Keratinocyte (primary cell): ENCODE measurements around the gene MGAT3. TPM values are rescaled to one million over a fixed set of nuclear protein-coding genes. Genes with fewer than 3 reads are reported as not detected.
A peak's percentile ranks its signal among the peaks of the same experiment; 100 is the strongest.

Experiments used
- DNase-seq: peaks from one replicate; pipeline ENCODE4 v3.0.0-alpha.2; 2011; ENCODE audit warnings: low read depth, missing footprints, low spot score
- FAIRE-seq: peaks from 2 replicates; lab custom pipeline; 2011; peaks lifted over from hg19 to GRCh38; lab: Jason Lieb, UNC
- H2AFZ ChIP-seq: 2 replicates; pipeline ENCODE4 v1.6.0; 2012; ENCODE audit warnings: low read length, control low read depth, inconsistent platforms; ENCODE audit not compliant: control insufficient read depth
- H3K27ac ChIP-seq: 2 replicates; pipeline ENCODE4 v1.5.1; 2011; ENCODE audit warnings: low read length; ENCODE audit not compliant: control insufficient read depth, insufficient read depth
- H3K27me3 ChIP-seq: 3 replicates; pipeline ENCODE4 v1.6.0; 2011; ENCODE audit warnings: low read length; ENCODE audit not compliant: control insufficient read depth, insufficient read depth; ENCODE audit errors: extremely low read depth
- H3K36me3 ChIP-seq, 2 experiments: 2 replicates in 1 of 2; 3 replicates in 1 of 2; pipeline ENCODE4 v1.5.1; 2011; ENCODE audit warnings: low read length in 2 of 2, mild to moderate bottlenecking in 1 of 2; ENCODE audit not compliant: control insufficient read depth in 2 of 2, insufficient read depth in 2 of 2; ENCODE audit errors: extremely low read depth in 1 of 2
- H3K4me1 ChIP-seq: 3 replicates; pipeline ENCODE4 v1.5.1; 2011; ENCODE audit warnings: low read length; ENCODE audit not compliant: control insufficient read depth, insufficient read depth; ENCODE audit errors: extremely low read depth
- H3K4me2 ChIP-seq: 3 replicates; pipeline ENCODE4 v1.6.0; 2011; ENCODE audit warnings: low read depth, low read length; ENCODE audit not compliant: control insufficient read depth, insufficient read depth; ENCODE audit errors: extremely low read depth
- H3K4me3 ChIP-seq, 3 experiments: fragments of 200-600 bp in 1 of 3; sonication (generic) in 1 of 3; 2 replicates in 2 of 3; 3 replicates in 1 of 3; pipeline ENCODE4 v1.5.1; 2011 to 2016; ENCODE audit warnings: low read length in 3 of 3, mild to moderate bottlenecking in 3 of 3, control low read depth in 2 of 3, inconsistent platforms in 1 of 3, low read depth in 1 of 3, mixed read lengths in 1 of 3, mixed run types in 1 of 3, moderate library complexity in 1 of 3; ENCODE audit not compliant: control insufficient read depth in 2 of 3, insufficient read depth in 2 of 3; ENCODE audit errors: extremely low read depth in 1 of 3
- H3K79me2 ChIP-seq: 2 replicates; pipeline ENCODE4 v1.6.0; 2012; ENCODE audit warnings: low read length; ENCODE audit not compliant: control insufficient read depth, insufficient read depth
- H3K9ac ChIP-seq: 3 replicates; pipeline ENCODE4 v1.6.0; 2011; ENCODE audit warnings: low read length; ENCODE audit not compliant: control insufficient read depth, insufficient read depth; ENCODE audit errors: extremely low read depth
- H3K9me1 ChIP-seq: 3 replicates; pipeline ENCODE4 v1.6.0; 2011; ENCODE audit warnings: low read length; ENCODE audit not compliant: control insufficient read depth, insufficient read depth; ENCODE audit errors: extremely low read depth
- H3K9me3 ChIP-seq: 2 replicates; pipeline ENCODE4 v1.5.1; 2012; ENCODE audit warnings: low read depth, low read length; ENCODE audit not compliant: control insufficient read depth
- H4K20me1 ChIP-seq: 3 replicates; pipeline ENCODE4 v1.6.0; 2011; ENCODE audit warnings: low read length; ENCODE audit not compliant: control insufficient read depth, insufficient read depth; ENCODE audit errors: extremely low read depth
- CTCF ChIP-seq, 3 experiments: IDR thresholded peaks in 1 of 3; conservative IDR thresholded peaks in 1 of 3; optimal IDR thresholded peaks in 1 of 3; 2 replicates in 2 of 3; 3 replicates in 1 of 3; pipeline versions ENCODE3 to v1.5.1; 2011; ENCODE audit warnings: low read length in 3 of 3, mild to moderate bottlenecking in 3 of 3, moderate library complexity in 2 of 3, control low read depth in 1 of 3, inconsistent platforms in 1 of 3; ENCODE audit not compliant: insufficient read depth in 2 of 3; ENCODE audit errors: extremely low read depth in 1 of 3
- EZH2 ChIP-seq: IDR thresholded peaks from one replicate; pipeline ENCODE4 v1.6.1; 2012; ENCODE audit warnings: inconsistent platforms, mild to moderate bottlenecking, low read length, moderate library complexity
- dilution Hi-C: fragments of 300-500 bp; cut with MboI; formaldehyde crosslinking; loops from one replicate; pipeline ENCODE4 v1.7.0; 2020; ENCODE audit warnings: low sequenced_read_pairs; ENCODE audit not compliant: extremely low pct_ligation_motif_present
- polyA plus RNA-seq, 5 experiments: library from polyadenylated mRNA; depleted of rRNA in 3 of 5; stranded (reverse) in 3 of 5; stranded (forward) in 1 of 5; unstranded in 1 of 5; fragments of >200 nt; gene quantifications; 1 replicate in 1 of 5; 2 replicates in 3 of 5; 3 replicates in 1 of 5; pipeline versions ENCODE4 v1.2.1 to v1.2.3, GENCODE V29; 2011 to 2012; ENCODE audit warnings: missing spikeins in 2 of 5, low read depth in 1 of 5, low replicate concordance in 1 of 5

MGAT3 gene
- polyA plus RNA-seq, 1 donor (not counting 4 experiments of a cell fraction or from before 2014, with no cell fraction given): not detected

- no peaks in the 10 kb centered on the region for H3K27me3 ChIP-seq
- peaks cover 48% of the 10 kb centered on the region for H3K4me1 ChIP-seq
- H3K9me3 ChIP-seq: no peaks in the 10 kb centered on the region
- DNase-seq (no peak), FAIRE-seq (peak; percentile 17)
- H3K9ac ChIP-seq: peak overlapping the region; percentile 89
- peaks cover 24% of the 10 kb centered on the region for H4K20me1 ChIP-seq
- dilution Hi-C loops: no loop called here
- H3K27ac ChIP-seq: no peak overlapping the region
- no peak overlapping the region for H2AFZ ChIP-seq
- peak overlapping the region; percentile 99 for H3K4me2 ChIP-seq
- H3K36me3 ChIP-seq: peaks cover 6 to 26% of the 10 kb centered on the region in 2 experiments
- H3K4me3 ChIP-seq: peak overlapping the region in 2 of 3 experiments; percentile 76 to 94
- peaks cover 2% of the 10 kb centered on the region for H3K9me1 ChIP-seq
- TF ChIP-seq CTCF (optimal IDR thresholded peaks at IDR 0.05 in 1 of 3, IDR thresholded peaks at IDR 0.05 in 1 of 3, conservative IDR thresholded peaks at IDR 0.05 in 1 of 3; ENCODE audit: extremely low read depth in 1 of 3, insufficient read depth in 2 of 3, low read length in 3 of 3) (peak in 2 of 3 experiments; percentile 24 to 43), EZH2 (no peak)
- H3K79me2 ChIP-seq: peaks cover 38% of the 10 kb centered on the region
These were observed 74.0 kb downstream of the MGAT3 start for GRCh38 chr22:39530692-39531331.

- H4K20me1 ChIP-seq: peaks cover 15% of the 10 kb centered on the region
- H3K4me2 ChIP-seq: peak within 1 kb of the TSS; percentile 99
- H3K9me3 ChIP-seq: no peaks in the 10 kb centered on the region
- H3K36me3 ChIP-seq: peaks cover 6 to 26% of the 10 kb centered on the region in 2 experiments
- H3K4me3 ChIP-seq: peak within 1 kb of the TSS; percentile 66 to 94 (median 76)
- peak within 1 kb of the TSS; percentile 79 for H2AFZ ChIP-seq
- H3K27ac ChIP-seq: peak within 1 kb of the TSS; percentile 70
- peaks cover 38% of the 10 kb centered on the region for H3K79me2 ChIP-seq
- dilution Hi-C loops: no loop called here
- FAIRE-seq: peak; percentile 95
- H3K4me1 ChIP-seq: peaks cover 47% of the 10 kb centered on the region
- H3K27me3 ChIP-seq: no peaks in the 10 kb centered on the region
- TF ChIP-seq EZH2: no peak
- TF ChIP-seq CTCF (optimal IDR thresholded peaks at IDR 0.05 in 1 of 3, IDR thresholded peaks at IDR 0.05 in 1 of 3, conservative IDR thresholded peaks at IDR 0.05 in 1 of 3; ENCODE audit: extremely low read depth in 1 of 3, insufficient read depth in 2 of 3, low read length in 3 of 3): no peak
- H3K9ac ChIP-seq: peak within 1 kb of the TSS; percentile 89
- no peaks in the 10 kb centered on the region for H3K9me1 ChIP-seq
- DNase-seq: peak; percentile 99
These were observed 75.6 kb downstream of the MGAT3 start, which contains the start of gene RPS19BP1 for GRCh38 chr22:39532215-39533073. Gene RPS19BP1, minus strand, starts transcription at chr22:39532748. Its CDS starts 10 bp downstream, at chr22:39532738.
